ENCODE measurements around the gene LBP. TPM values are rescaled to one million over a fixed set of nuclear protein-coding genes. Genes with fewer than 3 reads are reported as not detected.

Gene LBP
- total and polyA plus RNA-seq, 2 experiments from 2014 or later = 0.10 to 0.19 TPM

DNA sequence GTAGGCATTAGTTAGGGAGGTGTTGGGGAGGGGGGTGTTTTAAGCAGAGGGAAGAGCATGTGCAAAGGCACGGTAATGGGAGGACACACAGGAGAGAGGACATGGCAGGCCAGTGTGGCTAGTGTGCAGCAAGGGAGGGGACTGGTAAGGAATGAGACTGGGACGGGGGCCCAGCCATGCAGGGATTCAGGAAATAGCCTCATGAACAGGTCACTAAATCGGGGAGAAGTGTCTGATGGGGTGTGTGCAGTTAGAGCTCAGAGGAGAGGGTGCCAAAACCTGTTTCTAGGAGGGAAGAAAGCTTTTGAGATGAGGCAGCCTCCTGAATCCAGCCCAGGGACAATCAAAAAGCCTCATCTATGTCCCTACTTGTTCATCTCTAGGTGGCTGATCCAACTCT lies 34.8 kb upstream of the LBP start:
- H3K4me1 ChIP-seq (ENCODE audit: insufficient read depth) = no peaks in the 10 kb centered on the region
- no peaks in the 10 kb centered on the region for H3K36me3 Mint-ChIP-seq (ENCODE audit: low read depth)
- ATAC-seq (no peak), DNase-seq (ENCODE audit: low spot score) (no peak)
- H2AFZ ChIP-seq = no peak overlapping the region
- no peaks in the 10 kb centered on the region for H4K20me1 ChIP-seq (replicated peaks; ENCODE audit: insufficient read depth)
- H3K27ac ChIP-seq (ENCODE audit: low read depth) = no peak overlapping the region
- H3K27me3 Mint-ChIP-seq (ENCODE audit: insufficient read depth, low read depth, poor library complexity) = peaks cover 3% of the 10 kb centered on the region
- TF ChIP-seq, protein P1, sequence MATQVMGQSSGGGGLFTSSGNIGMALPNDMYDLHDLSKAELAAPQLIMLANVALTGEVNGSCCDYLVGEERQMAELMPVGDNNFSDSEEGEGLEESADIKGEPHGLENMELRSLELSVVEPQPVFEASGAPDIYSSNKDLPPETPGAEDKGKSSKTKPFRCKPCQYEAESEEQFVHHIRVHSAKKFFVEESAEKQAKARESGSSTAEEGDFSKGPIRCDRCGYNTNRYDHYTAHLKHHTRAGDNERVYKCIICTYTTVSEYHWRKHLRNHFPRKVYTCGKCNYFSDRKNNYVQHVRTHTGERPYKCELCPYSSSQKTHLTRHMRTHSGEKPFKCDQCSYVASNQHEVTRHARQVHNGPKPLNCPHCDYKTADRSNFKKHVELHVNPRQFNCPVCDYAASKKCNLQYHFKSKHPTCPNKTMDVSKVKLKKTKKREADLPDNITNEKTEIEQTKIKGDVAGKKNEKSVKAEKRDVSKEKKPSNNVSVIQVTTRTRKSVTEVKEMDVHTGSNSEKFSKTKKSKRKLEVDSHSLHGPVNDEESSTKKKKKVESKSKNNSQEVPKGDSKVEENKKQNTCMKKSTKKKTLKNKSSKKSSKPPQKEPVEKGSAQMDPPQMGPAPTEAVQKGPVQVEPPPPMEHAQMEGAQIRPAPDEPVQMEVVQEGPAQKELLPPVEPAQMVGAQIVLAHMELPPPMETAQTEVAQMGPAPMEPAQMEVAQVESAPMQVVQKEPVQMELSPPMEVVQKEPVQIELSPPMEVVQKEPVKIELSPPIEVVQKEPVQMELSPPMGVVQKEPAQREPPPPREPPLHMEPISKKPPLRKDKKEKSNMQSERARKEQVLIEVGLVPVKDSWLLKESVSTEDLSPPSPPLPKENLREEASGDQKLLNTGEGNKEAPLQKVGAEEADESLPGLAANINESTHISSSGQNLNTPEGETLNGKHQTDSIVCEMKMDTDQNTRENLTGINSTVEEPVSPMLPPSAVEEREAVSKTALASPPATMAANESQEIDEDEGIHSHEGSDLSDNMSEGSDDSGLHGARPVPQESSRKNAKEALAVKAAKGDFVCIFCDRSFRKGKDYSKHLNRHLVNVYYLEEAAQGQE (IDR thresholded peaks at IDR 0.05; ENCODE audit: unreplicated experiment) = no peak
- TF ChIP-seq STAT1 (IDR thresholded peaks at IDR 0.05; ENCODE audit: unreplicated experiment) (no peak), ZNF114 (CRISPR knock-in tag; IDR thresholded peaks at IDR 0.05) (no peak), CREB1 (CRISPR knock-in tag; IDR thresholded peaks at IDR 0.05; ENCODE audit: low read depth) (no peak), EZH2 (IDR thresholded peaks at IDR 0.05; ENCODE audit: low read depth, unreplicated experiment) (no peak), POLR2AphosphoS5 (IDR thresholded peaks at IDR 0.05; ENCODE audit: low read depth) (no peak), ZNF331 (CRISPR knock-in tag; IDR thresholded peaks at IDR 0.05; ENCODE audit: low read depth) (no peak), EZH2phosphoT487 (IDR thresholded peaks at IDR 0.05; ENCODE audit: unreplicated experiment) (no peak), NANOG (IDR thresholded peaks at IDR 0.05; ENCODE audit: borderline replicate concordance) (no peak), JUNB (IDR thresholded peaks at IDR 0.05; ENCODE audit: unreplicated experiment) (no peak)
- TF ChIP-seq, protein P2, sequence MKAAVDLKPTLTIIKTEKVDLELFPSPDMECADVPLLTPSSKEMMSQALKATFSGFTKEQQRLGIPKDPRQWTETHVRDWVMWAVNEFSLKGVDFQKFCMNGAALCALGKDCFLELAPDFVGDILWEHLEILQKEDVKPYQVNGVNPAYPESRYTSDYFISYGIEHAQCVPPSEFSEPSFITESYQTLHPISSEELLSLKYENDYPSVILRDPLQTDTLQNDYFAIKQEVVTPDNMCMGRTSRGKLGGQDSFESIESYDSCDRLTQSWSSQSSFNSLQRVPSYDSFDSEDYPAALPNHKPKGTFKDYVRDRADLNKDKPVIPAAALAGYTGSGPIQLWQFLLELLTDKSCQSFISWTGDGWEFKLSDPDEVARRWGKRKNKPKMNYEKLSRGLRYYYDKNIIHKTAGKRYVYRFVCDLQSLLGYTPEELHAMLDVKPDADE (IDR thresholded peaks at IDR 0.05) = no peak
- TF ChIP-seq, protein P3, sequence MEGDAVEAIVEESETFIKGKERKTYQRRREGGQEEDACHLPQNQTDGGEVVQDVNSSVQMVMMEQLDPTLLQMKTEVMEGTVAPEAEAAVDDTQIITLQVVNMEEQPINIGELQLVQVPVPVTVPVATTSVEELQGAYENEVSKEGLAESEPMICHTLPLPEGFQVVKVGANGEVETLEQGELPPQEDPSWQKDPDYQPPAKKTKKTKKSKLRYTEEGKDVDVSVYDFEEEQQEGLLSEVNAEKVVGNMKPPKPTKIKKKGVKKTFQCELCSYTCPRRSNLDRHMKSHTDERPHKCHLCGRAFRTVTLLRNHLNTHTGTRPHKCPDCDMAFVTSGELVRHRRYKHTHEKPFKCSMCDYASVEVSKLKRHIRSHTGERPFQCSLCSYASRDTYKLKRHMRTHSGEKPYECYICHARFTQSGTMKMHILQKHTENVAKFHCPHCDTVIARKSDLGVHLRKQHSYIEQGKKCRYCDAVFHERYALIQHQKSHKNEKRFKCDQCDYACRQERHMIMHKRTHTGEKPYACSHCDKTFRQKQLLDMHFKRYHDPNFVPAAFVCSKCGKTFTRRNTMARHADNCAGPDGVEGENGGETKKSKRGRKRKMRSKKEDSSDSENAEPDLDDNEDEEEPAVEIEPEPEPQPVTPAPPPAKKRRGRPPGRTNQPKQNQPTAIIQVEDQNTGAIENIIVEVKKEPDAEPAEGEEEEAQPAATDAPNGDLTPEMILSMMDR (conservative IDR thresholded peaks at IDR 0.05; ENCODE audit: low read depth in 2 of 2) = no peak
- TF ChIP-seq, protein P4, sequence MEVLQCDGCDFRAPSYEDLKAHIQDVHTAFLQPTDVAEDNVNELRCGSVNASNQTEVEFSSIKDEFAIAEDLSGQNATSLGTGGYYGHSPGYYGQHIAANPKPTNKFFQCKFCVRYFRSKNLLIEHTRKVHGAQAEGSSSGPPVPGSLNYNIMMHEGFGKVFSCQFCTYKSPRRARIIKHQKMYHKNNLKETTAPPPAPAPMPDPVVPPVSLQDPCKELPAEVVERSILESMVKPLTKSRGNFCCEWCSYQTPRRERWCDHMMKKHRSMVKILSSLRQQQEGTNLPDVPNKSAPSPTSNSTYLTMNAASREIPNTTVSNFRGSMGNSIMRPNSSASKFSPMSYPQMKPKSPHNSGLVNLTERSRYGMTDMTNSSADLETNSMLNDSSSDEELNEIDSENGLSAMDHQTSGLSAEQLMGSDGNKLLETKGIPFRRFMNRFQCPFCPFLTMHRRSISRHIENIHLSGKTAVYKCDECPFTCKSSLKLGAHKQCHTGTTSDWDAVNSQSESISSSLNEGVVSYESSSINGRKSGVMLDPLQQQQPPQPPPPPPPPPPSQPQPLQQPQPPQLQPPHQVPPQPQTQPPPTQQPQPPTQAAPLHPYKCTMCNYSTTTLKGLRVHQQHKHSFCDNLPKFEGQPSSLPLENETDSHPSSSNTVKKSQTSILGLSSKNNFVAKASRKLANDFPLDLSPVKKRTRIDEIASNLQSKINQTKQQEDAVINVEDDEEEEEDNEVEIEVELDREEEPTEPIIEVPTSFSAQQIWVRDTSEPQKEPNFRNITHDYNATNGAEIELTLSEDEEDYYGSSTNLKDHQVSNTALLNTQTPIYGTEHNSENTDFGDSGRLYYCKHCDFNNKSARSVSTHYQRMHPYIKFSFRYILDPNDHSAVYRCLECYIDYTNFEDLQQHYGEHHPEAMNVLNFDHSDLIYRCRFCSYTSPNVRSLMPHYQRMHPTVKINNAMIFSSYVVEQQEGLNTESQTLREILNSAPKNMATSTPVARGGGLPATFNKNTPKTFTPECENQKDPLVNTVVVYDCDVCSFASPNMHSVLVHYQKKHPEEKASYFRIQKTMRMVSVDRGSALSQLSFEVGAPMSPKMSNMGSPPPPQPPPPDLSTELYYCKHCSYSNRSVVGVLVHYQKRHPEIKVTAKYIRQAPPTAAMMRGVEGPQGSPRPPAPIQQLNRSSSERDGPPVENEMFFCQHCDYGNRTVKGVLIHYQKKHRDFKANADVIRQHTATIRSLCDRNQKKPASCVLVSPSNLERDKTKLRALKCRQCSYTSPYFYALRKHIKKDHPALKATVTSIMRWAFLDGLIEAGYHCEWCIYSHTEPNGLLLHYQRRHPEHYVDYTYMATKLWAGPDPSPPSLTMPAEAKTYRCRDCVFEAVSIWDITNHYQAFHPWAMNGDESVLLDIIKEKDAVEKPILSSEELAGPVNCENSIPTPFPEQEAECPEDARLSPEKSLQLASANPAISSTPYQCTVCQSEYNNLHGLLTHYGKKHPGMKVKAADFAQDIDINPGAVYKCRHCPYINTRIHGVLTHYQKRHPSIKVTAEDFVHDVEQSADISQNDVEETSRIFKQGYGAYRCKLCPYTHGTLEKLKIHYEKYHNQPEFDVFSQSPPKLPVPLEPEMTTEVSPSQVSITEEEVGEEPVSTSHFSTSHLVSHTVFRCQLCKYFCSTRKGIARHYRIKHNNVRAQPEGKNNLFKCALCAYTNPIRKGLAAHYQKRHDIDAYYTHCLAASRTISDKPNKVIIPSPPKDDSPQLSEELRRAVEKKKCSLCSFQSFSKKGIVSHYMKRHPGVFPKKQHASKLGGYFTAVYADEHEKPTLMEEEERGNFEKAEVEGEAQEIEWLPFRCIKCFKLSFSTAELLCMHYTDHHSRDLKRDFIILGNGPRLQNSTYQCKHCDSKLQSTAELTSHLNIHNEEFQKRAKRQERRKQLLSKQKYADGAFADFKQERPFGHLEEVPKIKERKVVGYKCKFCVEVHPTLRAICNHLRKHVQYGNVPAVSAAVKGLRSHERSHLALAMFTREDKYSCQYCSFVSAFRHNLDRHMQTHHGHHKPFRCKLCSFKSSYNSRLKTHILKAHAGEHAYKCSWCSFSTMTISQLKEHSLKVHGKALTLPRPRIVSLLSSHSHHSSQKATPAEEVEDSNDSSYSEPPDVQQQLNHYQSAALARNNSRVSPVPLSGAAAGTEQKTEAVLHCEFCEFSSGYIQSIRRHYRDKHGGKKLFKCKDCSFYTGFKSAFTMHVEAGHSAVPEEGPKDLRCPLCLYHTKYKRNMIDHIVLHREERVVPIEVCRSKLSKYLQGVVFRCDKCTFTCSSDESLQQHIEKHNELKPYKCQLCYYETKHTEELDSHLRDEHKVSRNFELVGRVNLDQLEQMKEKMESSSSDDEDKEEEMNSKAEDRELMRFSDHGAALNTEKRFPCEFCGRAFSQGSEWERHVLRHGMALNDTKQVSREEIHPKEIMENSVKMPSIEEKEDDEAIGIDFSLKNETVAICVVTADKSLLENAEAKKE (CRISPR knock-in tag; IDR thresholded peaks at IDR 0.05) = no peak
- H3K36me3 ChIP-seq (ENCODE audit: insufficient read depth) = no peaks in the 10 kb centered on the region
- H3F3A ChIP-seq (replicated peaks; ENCODE audit: low read depth) = no peaks in the 10 kb centered on the region
- H3K9me3 Mint-ChIP-seq = no peaks in the 10 kb centered on the region
- no peaks in the 10 kb centered on the region for H3K4me1 Mint-ChIP-seq
- H3K4me2 ChIP-seq = no peak overlapping the region
- H3K27me3 ChIP-seq (ENCODE audit: insufficient read depth) = no peaks in the 10 kb centered on the region
- no peak overlapping the region for H3K4me3 ChIP-seq
- H3K79me2 ChIP-seq (replicated peaks; ENCODE audit: insufficient read depth) = no peaks in the 10 kb centered on the region
- H3K9me2 ChIP-seq (ENCODE audit: insufficient read depth) = peaks cover 3% of the 10 kb centered on the region; the same call in 1 of the 2 replicates
- no peak overlapping the region for H3K27ac Mint-ChIP-seq
- no peak overlapping the region for H3K4me3 Mint-ChIP-seq

Measured in GM23338 (cell line).